Prostate gland (tissue), 2 donors: ENCODE data around the gene PADI6. TPM values are rescaled to one million over a fixed set of nuclear protein-coding genes. Genes with fewer than 3 reads are reported as not detected.

Experiments used
- DNase-seq: peaks from one replicate; pipeline ENCODE4 v3.0.0-alpha.2; 2019; ENCODE audit warnings: low spot score
- H3K27ac ChIP-seq, 2 donors: fragments of 200-600 bp; sonication (generic); 2 replicates each; pipeline ENCODE4 v1.5.1; 2017 to 2019
- H3K27me3 ChIP-seq: fragments of 200-600 bp; sonication (generic); replicated peaks from 2 replicates; pipeline ENCODE4 v1.5.1; 2019; ENCODE audit not compliant: insufficient read depth
- H3K36me3 ChIP-seq, 2 donors: fragments of 200-600 bp; sonication (generic); 1 replicate in 1 of 2; 2 replicates in 1 of 2; pipeline versions ENCODE4 v1.5.1 to v1.8.1; 2017 to 2019
- H3K4me1 ChIP-seq: fragments of 200-600 bp; sonication (generic); replicated peaks from 2 replicates; pipeline ENCODE4 v1.5.1; 2019
- H3K4me3 ChIP-seq, 2 donors: fragments of 200-600 bp; sonication (generic); 2 replicates each; pipeline ENCODE4 v1.5.1; 2017 to 2019
- H3K9me3 ChIP-seq: fragments of 200-600 bp; sonication (generic); 2 replicates; pipeline ENCODE4 v1.5.1; 2017
- POLR2A ChIP-seq: fragments of 450-650 bp; IDR thresholded peaks from one replicate; pipeline ENCODE4 v1.6.1; 2016; ENCODE audit warnings: antibody characterized with exemption, mild to moderate bottlenecking
- POLR2AphosphoS5 ChIP-seq: sonication (generic); formaldehyde crosslinking; IDR thresholded peaks from one replicate; pipeline ENCODE4 v1.6.1; 2017; ENCODE audit warnings: antibody characterized with exemption
- WGBS: methylation state at CpG from one replicate; pipeline ENCODE4 v1.1.5; 2018; 5-methylcytosine and 5-hydroxymethylcytosine counted together
- intact Hi-C: fragments of 100-400 bp; cut with DNase I; formaldehyde crosslinking; loops from one replicate; pipeline ENCODE4 v1.14.2; 2022
- total RNA-seq, 2 donors: library from RNA; depleted of rRNA; stranded (reverse); fragments of >200 nt; gene quantifications; one replicate each; pipeline ENCODE4 v1.1.0, GENCODE V29; 2016
- TF ChIP-seq, protein P1 (sequence below), 4 experiments: fragments of 200-600 bp in 2 of 4; fragments of 450-650 bp in 2 of 4; sonication (generic) in 2 of 4; IDR thresholded peaks; 1 replicate in 3 of 4; 2 replicates in 1 of 4; pipeline ENCODE4 v1.5.1; 2016 to 2019; ENCODE audit warnings: antibody characterized with exemption in 4 of 4, mild to moderate bottlenecking in 2 of 4, moderate library complexity in 2 of 4

PADI6 gene
- total RNA-seq, 2 donors from 2014 or later, result not detected

- Histone ChIP-seq H3K4me3 (no peak overlapping the region), H3K36me3 (no peaks in the 10 kb centered on the region), H3K9me3 (no peaks in the 10 kb centered on the region), H3K4me1 (no peaks in the 10 kb centered on the region), H3K27me3 (no peaks in the 10 kb centered on the region), H3K27ac (no peak overlapping the region)
- TF ChIP-seq, protein P1, sequence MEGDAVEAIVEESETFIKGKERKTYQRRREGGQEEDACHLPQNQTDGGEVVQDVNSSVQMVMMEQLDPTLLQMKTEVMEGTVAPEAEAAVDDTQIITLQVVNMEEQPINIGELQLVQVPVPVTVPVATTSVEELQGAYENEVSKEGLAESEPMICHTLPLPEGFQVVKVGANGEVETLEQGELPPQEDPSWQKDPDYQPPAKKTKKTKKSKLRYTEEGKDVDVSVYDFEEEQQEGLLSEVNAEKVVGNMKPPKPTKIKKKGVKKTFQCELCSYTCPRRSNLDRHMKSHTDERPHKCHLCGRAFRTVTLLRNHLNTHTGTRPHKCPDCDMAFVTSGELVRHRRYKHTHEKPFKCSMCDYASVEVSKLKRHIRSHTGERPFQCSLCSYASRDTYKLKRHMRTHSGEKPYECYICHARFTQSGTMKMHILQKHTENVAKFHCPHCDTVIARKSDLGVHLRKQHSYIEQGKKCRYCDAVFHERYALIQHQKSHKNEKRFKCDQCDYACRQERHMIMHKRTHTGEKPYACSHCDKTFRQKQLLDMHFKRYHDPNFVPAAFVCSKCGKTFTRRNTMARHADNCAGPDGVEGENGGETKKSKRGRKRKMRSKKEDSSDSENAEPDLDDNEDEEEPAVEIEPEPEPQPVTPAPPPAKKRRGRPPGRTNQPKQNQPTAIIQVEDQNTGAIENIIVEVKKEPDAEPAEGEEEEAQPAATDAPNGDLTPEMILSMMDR (IDR thresholded peaks at IDR 0.05), result no peak
- TF ChIP-seq POLR2A (no peak), POLR2AphosphoS5 (no peak)
- intact Hi-C loops, result no loop called here
- WGBS, result no CpG with 5 or more reads among the region's 8 CpGs
- no peak for DNase-seq
Measured at GRCh38 chr1:17350083-17350482, 21.9 kb upstream of the PADI6 start.

DNA sequence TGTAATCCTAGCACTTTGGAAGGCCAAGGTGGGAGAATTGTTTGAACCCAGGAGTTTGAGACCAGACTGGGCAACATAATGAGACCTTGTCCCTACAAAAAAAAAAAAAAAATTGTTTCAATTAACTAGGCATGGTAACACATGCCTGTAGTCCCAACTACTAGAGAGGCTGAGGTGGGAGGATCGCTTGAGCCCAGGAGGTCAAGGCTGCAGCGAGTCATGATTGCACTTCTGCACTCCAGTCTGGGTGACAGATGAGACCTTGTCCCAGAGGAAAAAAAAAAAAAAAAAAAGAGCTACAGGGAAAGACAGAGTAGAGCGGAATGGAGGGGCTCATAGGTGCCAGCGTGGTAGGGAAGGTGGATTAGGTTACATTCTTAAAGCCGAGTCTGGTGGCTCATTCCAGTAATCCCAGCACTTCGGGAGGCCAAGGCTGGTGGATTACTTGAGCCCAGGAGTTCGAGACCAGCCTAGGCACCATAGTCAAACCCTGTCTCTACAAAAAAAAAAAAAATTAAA, 21.0 kb upstream of the PADI6 start:
- Histone ChIP-seq H3K9me3 (no peaks in the 10 kb centered on the region), H3K27me3 (no peaks in the 10 kb centered on the region), H3K36me3 (no peaks in the 10 kb centered on the region), H3K27ac (no peak overlapping the region), H3K4me3 (no peak overlapping the region), H3K4me1 (no peaks in the 10 kb centered on the region)
- TF ChIP-seq POLR2AphosphoS5 (no peak), POLR2A (no peak)
- TF ChIP-seq, protein P1 (IDR thresholded peaks at IDR 0.05), result no peak
- intact Hi-C loops, result no loop called here
- no peak for DNase-seq
- 64% methylated on average over 6 of the region's 7 CpGs for WGBS

DNA sequence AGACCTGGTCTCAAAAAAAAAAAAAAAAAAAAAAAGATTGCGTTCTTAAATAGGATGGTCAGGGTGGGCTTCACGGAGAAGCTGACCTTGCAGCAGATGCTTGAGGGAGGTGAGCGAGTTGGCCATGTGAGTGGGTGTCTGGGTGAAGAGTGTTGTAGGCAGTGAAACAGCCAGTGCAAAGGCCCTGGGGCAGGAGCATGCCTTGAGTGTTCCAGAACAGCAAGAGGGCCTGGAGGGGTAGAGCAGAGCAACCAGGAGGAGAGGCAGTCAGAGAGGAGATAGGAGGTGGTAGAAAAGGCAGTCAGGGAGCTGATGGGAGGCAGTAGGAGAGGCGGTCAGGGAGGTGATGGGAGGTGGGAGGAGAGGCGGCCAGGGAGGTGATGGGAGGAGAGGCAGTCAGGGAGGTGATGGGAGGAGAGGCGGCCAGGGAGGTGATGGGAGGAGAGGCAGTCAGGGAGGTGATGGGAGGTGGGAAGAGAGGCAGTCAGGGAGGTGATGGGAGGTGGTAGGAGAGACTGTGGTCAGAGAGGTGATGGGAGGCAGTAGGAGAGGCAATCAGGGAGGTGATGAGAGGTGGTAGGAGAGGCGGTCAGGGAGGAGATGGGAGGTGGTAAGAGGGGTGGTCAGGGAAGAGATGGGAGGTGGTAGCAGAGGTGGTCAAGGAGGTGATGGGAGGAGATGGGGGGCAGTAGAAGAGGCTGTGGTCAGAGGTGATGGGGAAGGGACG, 20.2 kb upstream of the PADI6 start:
- Histone ChIP-seq H3K27ac (no peak overlapping the region), H3K27me3 (no peaks in the 10 kb centered on the region), H3K36me3 (no peaks in the 10 kb centered on the region), H3K4me3 (no peak overlapping the region), H3K9me3 (no peaks in the 10 kb centered on the region), H3K4me1 (no peaks in the 10 kb centered on the region)
- 66% methylated on average over 8 of the region's 8 CpGs for WGBS
- TF ChIP-seq, protein P1 (IDR thresholded peaks at IDR 0.05), result no peak
- no peak for TF ChIP-seq POLR2A
- no peak for TF ChIP-seq POLR2AphosphoS5
- DNase-seq, result no peak
- intact Hi-C loops, result no loop called here

DNA sequence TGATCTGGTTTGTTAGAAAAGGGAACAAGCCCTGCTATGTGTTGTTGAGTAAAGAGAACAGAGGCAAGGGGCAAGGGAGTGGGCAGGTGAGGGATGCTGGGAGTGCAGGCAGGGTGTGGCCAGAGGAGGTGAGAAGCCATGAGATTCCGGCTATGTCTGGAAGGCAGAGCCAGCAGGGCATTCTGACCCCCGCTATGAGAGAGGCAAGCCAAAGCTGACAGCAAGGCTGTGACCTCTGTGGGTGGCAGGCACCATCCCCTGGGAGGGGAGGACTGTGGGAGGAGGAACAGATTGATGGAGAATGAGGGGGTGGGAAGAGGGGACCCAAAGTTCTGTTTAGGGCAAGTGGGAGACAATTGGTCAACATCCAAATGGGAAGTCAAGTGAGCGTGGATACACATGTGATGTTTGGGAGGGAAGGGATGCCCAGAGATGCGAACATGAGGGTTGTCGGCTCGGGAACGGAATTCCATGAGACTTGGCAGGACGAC, 19.5 kb upstream of the PADI6 start:
- H3K27ac ChIP-seq, result no peak overlapping the region
- intact Hi-C loops, result no loop called here
- no peak overlapping the region for H3K4me3 ChIP-seq
- H3K36me3 ChIP-seq, result no peaks in the 10 kb centered on the region
- no peaks in the 10 kb centered on the region for H3K9me3 ChIP-seq
- H3K27me3 ChIP-seq, result no peaks in the 10 kb centered on the region
- no peaks in the 10 kb centered on the region for H3K4me1 ChIP-seq
- no peak for TF ChIP-seq POLR2AphosphoS5
- TF ChIP-seq, protein P1 (IDR thresholded peaks at IDR 0.05), result no peak
- no peak for TF ChIP-seq POLR2A
- no peak for DNase-seq
- WGBS, result 81% methylated on average over 8 of the region's 8 CpGs

DNA sequence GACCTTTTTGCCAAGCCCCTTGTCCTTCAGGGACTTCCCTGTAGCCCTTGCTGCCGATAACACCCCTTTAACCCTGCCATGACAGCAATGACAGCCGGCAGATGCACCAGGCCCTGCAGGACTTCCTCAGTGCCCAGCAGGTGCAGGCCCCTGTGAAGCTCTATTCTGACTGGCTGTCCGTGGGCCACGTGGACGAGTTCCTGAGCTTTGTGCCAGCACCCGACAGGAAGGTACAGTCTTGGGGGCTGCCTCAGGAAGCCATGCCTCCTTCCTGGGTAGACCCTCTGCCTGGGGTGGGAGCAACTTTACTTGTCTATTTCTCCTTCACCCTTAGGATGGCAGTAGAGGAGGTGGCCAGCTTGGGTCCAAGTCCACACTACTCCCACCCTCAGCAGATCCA, 16.1 kb upstream of the PADI6 start:
- Histone ChIP-seq H3K27me3 (no peaks in the 10 kb centered on the region), H3K9me3 (no peaks in the 10 kb centered on the region), H3K36me3 (no peaks in the 10 kb centered on the region), H3K27ac (no peak overlapping the region), H3K4me3 (no peak overlapping the region), H3K4me1 (no peaks in the 10 kb centered on the region)
- TF ChIP-seq POLR2AphosphoS5 (no peak), POLR2A (no peak)
- TF ChIP-seq, protein P1 (IDR thresholded peaks at IDR 0.05), result no peak
- intact Hi-C loops, result no loop called here
- 82% methylated on average over 6 of the region's 6 CpGs for WGBS
- no peak for DNase-seq
